HepG2 (cell line): ENCODE results near the gene TRIM7. TPM values are rescaled to one million over a fixed set of nuclear protein-coding genes. Genes with fewer than 3 reads are reported as not detected.
"Not testable (repeated sequence)": the region's sequence is repeated elsewhere in the genome, so short reads cannot be mapped to it uniquely, and the experiment has no call there.

ENCODE experiments used
- ATAC-seq: fragments of 200-7000 bp; cut with Tn5 transposase; 3 replicates; pipeline ENCODE4 v1.9.1; 2020; ENCODE audit warnings: mild to moderate bottlenecking, moderate library complexity
- BruUV-seq: library from RNA; stranded (reverse); fragments of 400-500 nt; replicated peaks from 2 replicates; lab custom pipeline; 2021; lab: Mats Ljungman, UMichigan
- CTCF ChIA-PET: fragments of 300-600 bp; formaldehyde crosslinking; extraction: SDS; loops from one replicate; lab custom pipeline; 2021; ENCODE audit warnings: low total read pairs, inconsistent platforms, low intra/inter-chr PET ratio; lab: Yijun Ruan, JAX
- POLR2A ChIA-PET: fragments of 350-600 bp; sonication (Branson Sonifier 250); formaldehyde crosslinking; loops from one replicate; lab custom pipeline; 2020; ENCODE audit warnings: antibody characterized with exemption, inconsistent platforms; lab: Yijun Ruan, JAX
- DNase-seq: peaks from one replicate; pipeline ENCODE4 v3.0.0-alpha.2; 2015; ENCODE audit warnings: low spot score
- FAIRE-seq: peaks from 3 replicates; lab custom pipeline; 2011; peaks lifted over from hg19 to GRCh38; lab: Jason Lieb, UNC
- H2AFZ ChIP-seq: one replicate; pipeline ENCODE4 v1.6.1; 2011; ENCODE audit warnings: low read length, inconsistent platforms
- H3K27ac ChIP-seq: fragments of 300-600 bp; 3 replicates; pipeline ENCODE4 v1.8.0; 2011; ENCODE audit warnings: mixed run types, mild to moderate bottlenecking, mixed read lengths, low read length, inconsistent platforms; ENCODE audit not compliant: insufficient read depth; ENCODE audit errors: extremely low read length
- H3K27me3 ChIP-seq, 2 experiments: fragments of 200-600 bp in 1 of 2; 2 replicates in 1 of 2; 3 replicates in 1 of 2; pipeline versions ENCODE4 v1.6.0 to v1.8.0; 2011; ENCODE audit warnings: low read length in 2 of 2, mild to moderate bottlenecking in 2 of 2, moderate library complexity in 2 of 2, inconsistent platforms in 1 of 2; ENCODE audit not compliant: insufficient read depth in 2 of 2, control insufficient read depth in 1 of 2
- H3K36me3 ChIP-seq, 2 experiments: fragments of 200-600 bp in 1 of 2; replicated peaks in 1 of 2; 2 replicates in 1 of 2; 3 replicates in 1 of 2; pipeline versions ENCODE4 v1.5.1 to v1.8.0; 2011; ENCODE audit warnings: low read length in 2 of 2, inconsistent platforms in 1 of 2; ENCODE audit not compliant: insufficient read depth in 2 of 2, control insufficient read depth in 1 of 2
- H3K4me1 ChIP-seq: 2 replicates; pipeline ENCODE4 v1.5.1; 2012; ENCODE audit warnings: low read length, inconsistent platforms; ENCODE audit not compliant: insufficient read depth
- H3K4me2 ChIP-seq: 2 replicates; pipeline ENCODE4 v1.6.0; 2011; ENCODE audit warnings: low read depth, low read length, inconsistent platforms
- H3K4me3 ChIP-seq, 3 experiments: fragments of 200-600 bp in 1 of 3; sonication (generic), shearing (Covaris generic) in 1 of 3; replicated peaks in 1 of 3; 2 replicates each; pipeline ENCODE4 v1.5.1; 2011 to 2016; ENCODE audit warnings: low read length in 3 of 3, inconsistent platforms in 2 of 3, low read depth in 2 of 3, mild to moderate bottlenecking in 2 of 3, control low read depth in 1 of 3, mixed read lengths in 1 of 3; ENCODE audit not compliant: insufficient read depth in 1 of 3
- H3K79me2 ChIP-seq: one replicate; pipeline ENCODE4 v1.6.1; 2011; ENCODE audit warnings: low read length, inconsistent platforms; ENCODE audit not compliant: insufficient read depth
- H3K9ac ChIP-seq: 2 replicates; pipeline ENCODE4 v1.6.0; 2011; ENCODE audit warnings: mild to moderate bottlenecking, low read depth, low read length, inconsistent platforms; ENCODE audit not compliant: insufficient read depth
- H3K9me3 ChIP-seq: 2 replicates; pipeline ENCODE4 v1.5.1; 2012; ENCODE audit warnings: mild to moderate bottlenecking, low read length
- H4K20me1 ChIP-seq: 2 replicates; pipeline ENCODE4 v1.6.0; 2011; ENCODE audit warnings: inconsistent platforms, mild to moderate bottlenecking, low read length, moderate library complexity; ENCODE audit not compliant: insufficient read depth
- ADNP ChIP-seq: sonication (generic); formaldehyde crosslinking; IDR thresholded peaks from 2 replicates; pipeline ENCODE4 v1.4.0; 2020; ENCODE audit warnings: missing genetic modification reagents
- ATRX ChIP-seq: sonication (generic); formaldehyde crosslinking; IDR thresholded peaks from 2 replicates; pipeline ENCODE4 v1.4.0; 2020; ENCODE audit warnings: missing genetic modification reagents, borderline replicate concordance
- ERF ChIP-seq: IDR thresholded peaks from 2 replicates; pipeline ENCODE4 v1.6.1; 2018; ENCODE audit warnings: missing biosample characterization, missing genetic modification reagents
- HCFC1 ChIP-seq: fragments of 150-350 bp; IDR thresholded peaks from 2 replicates; pipeline ENCODE4 v1.6.1; 2014; ENCODE audit warnings: low read depth, low read length
- HOXA3 ChIP-seq: sonication (generic); formaldehyde crosslinking; IDR thresholded peaks from 2 replicates; pipeline ENCODE4 v1.5.0; 2020; ENCODE audit warnings: missing genetic modification reagents
- JARID2 ChIP-seq: sonication (generic); formaldehyde crosslinking; IDR thresholded peaks from 2 replicates; pipeline ENCODE4 v1.8.1; 2023; ENCODE audit warnings: missing genetic modification reagents, inconsistent platforms; ENCODE audit not compliant: insufficient replicate concordance
- MTA3 ChIP-seq: sonication (generic); formaldehyde crosslinking; IDR thresholded peaks from 2 replicates; pipeline ENCODE4 v1.4.0; 2020; ENCODE audit warnings: missing genetic modification reagents
- MYC ChIP-seq: sonication (generic); formaldehyde crosslinking; IDR thresholded peaks from 2 replicates; pipeline ENCODE4 v1.9.0; 2021; ENCODE audit warnings: missing genetic modification reagents, borderline replicate concordance
- NR2F6 ChIP-seq, 2 experiments: IDR thresholded peaks; 2 replicates each; pipeline ENCODE4 v1.6.1; 2016; ENCODE audit warnings: antibody characterized with exemption in 1 of 2, mild to moderate bottlenecking in 1 of 2
- ZFP36L2 ChIP-seq: sonication (generic); formaldehyde crosslinking; IDR thresholded peaks from 2 replicates; pipeline ENCODE4 v1.4.0; 2020; ENCODE audit warnings: missing genetic modification reagents
- ZMYM2 ChIP-seq: sonication (generic); formaldehyde crosslinking; IDR thresholded peaks from 2 replicates; pipeline ENCODE4 v1.8.0; 2022; ENCODE audit warnings: mild to moderate bottlenecking, missing genetic modification reagents
- ZMYM3 ChIP-seq: sonication (generic); formaldehyde crosslinking; IDR thresholded peaks from 2 replicates; pipeline ENCODE4 v1.5.1; 2020; ENCODE audit warnings: mild to moderate bottlenecking, missing genetic modification reagents
- ZNF121 ChIP-seq: sonication (generic); formaldehyde crosslinking; IDR thresholded peaks from 2 replicates; pipeline ENCODE4 v1.5.0; 2020; ENCODE audit warnings: mild to moderate bottlenecking, missing genetic modification reagents
- ZNF333 ChIP-seq: sonication (generic); formaldehyde crosslinking; IDR thresholded peaks from 2 replicates; pipeline ENCODE4 v1.4.0; 2020; ENCODE audit warnings: mild to moderate bottlenecking, missing genetic modification reagents, borderline replicate concordance
- ZNF460 ChIP-seq: sonication (generic); formaldehyde crosslinking; IDR thresholded peaks from 2 replicates; pipeline ENCODE4 v1.5.1; 2020; ENCODE audit warnings: missing genetic modification reagents, mild to moderate bottlenecking, borderline replicate concordance
- ZNF766 ChIP-seq: sonication (generic); formaldehyde crosslinking; IDR thresholded peaks from 2 replicates; pipeline ENCODE4 v1.5.0; 2020; ENCODE audit warnings: missing genetic modification reagents, borderline replicate concordance
- whole genome bisulfite sequencing: methylation state at CpG from one replicate; pipeline ENCODE4 v1.1.6; 2017; ENCODE audit warnings: low lambda C conversion rate; 5-methylcytosine and 5-hydroxymethylcytosine counted together
- in situ Hi-C: cut with HindIII; loops from 2 replicates; pipeline ENCODE4 v1.10.0; 2017; ENCODE audit warnings: low pct_unique_long_range_greater_than_20kb; ENCODE audit not compliant: extremely low pct_ligation_motif_present
- intact Hi-C: fragments of 100-400 bp; cut with micrococcal nuclease; formaldehyde crosslinking; loops from one replicate; pipeline ENCODE4 v1.10.0; 2022; ENCODE audit not compliant: unreplicated experiment
- polyA plus RNA-seq, 8 experiments: library from polyadenylated mRNA; depleted of rRNA in 3 of 8; stranded (reverse) in 7 of 8; unstranded in 1 of 8; fragments of >200 nt; fragmentation: Illumina TruSeq in 4 of 8; extraction: Trizol in 4 of 8; gene quantifications; 2 replicates each; pipeline versions ENCODE4 v1.2.1 to v1.2.3, GENCODE V29; 2011 to 2016; ENCODE audit warnings: low read depth in 4 of 8, missing spikeins in 1 of 8, mixed read lengths in 1 of 8; ENCODE audit not compliant: insufficient read depth in 1 of 8
- total RNA-seq, 5 experiments: library from RNA; depleted of rRNA; stranded (reverse); fragments of >200 nt; fragmentation: Illumina TruSeq; extraction: Trizol; gene quantifications; 2 replicates each; pipeline ENCODE4 v1.2.3, GENCODE V29; 2016; ENCODE audit warnings: low read depth in 1 of 5

Gene TRIM7
- total and polyA plus RNA-seq, 2 of the 13 experiments (the other 11 are each of a cell fraction or from before 2014, with no cell fraction given): 0.13 TPM; not detected in 1

GRCh38 chr5:181177559-181177958, 27.4 kb downstream of the TRIM7 start:
- 26% methylated on average over 14 of the region's 14 CpGs for WGBS
- Histone ChIP-seq H3K4me2 (peak overlapping the region; percentile 63), H2AFZ (peak overlapping the region; percentile 23), H3K4me3 (peak overlapping the region; percentile 3 to 57 (median 21); a peak in 2 of 6 replicates), H3K9ac (peak overlapping the region; percentile 15; the same call in 1 of the 2 replicates), H3K4me1 (peaks cover 53% of the 10 kb centered on the region)
- ATAC-seq, intact Hi-C loops, FAIRE-seq, H3K27me3 ChIP-seq, H3K27ac ChIP-seq, H3K36me3 ChIP-seq, BruUV-seq, DNase-seq, in situ Hi-C loops, H3K9me3 ChIP-seq, POLR2A ChIA-PET, H3K79me2 ChIP-seq, CTCF ChIA-PET, H4K20me1 ChIP-seq: not testable (repeated sequence)
- TF ChIP-seq ZNF460 (CRISPR knock-in tag): peak; percentile 66
- peak; percentile 22; the same call in 1 of the 2 replicates for TF ChIP-seq ZNF121 (CRISPR knock-in tag)
- 0 out of 2 replicates have a peak, but pooled peaks have one; percentile 24 for TF ChIP-seq ZMYM2
- 0 out of 2 replicates have a peak, but pooled peaks have one; percentile 54 for TF ChIP-seq ADNP (CRISPR knock-in tag)
- TF ChIP-seq HOXA3: 0 out of 2 replicates have a peak, but pooled peaks have one; percentile 20
- 0 out of 2 replicates have a peak, but pooled peaks have one; percentile 13 for TF ChIP-seq ZMYM3 (CRISPR knock-in tag)

- H3K79me2 ChIP-seq: no peaks in the 10 kb centered on the region
- no peaks in the 10 kb centered on the region for H4K20me1 ChIP-seq
- no peak overlapping the region for H2AFZ ChIP-seq
- no peak overlapping the region for H3K27ac ChIP-seq
- H3K27me3 ChIP-seq: peaks cover 0 to 8% of the 10 kb centered on the region in 2 experiments; a peak in 1 of 5 replicates
- intact Hi-C loops: no loop called here
- TF ChIP-seq ZFP36L2 (CRISPR knock-in tag) (no peak), ZNF333 (CRISPR knock-in tag) (no peak), NR2F6 (IDR thresholded peaks at IDR 0.05) (no peak), NR2F6 (CRISPR knock-in tag; IDR thresholded peaks at IDR 0.05) (no peak), MYC (no peak), JARID2 (no peak), HCFC1 (no peak), ZNF766 (no peak), ERF (no peak), MTA3 (CRISPR knock-in tag) (no peak), ATRX (CRISPR knock-in tag) (no peak)
- TF ChIP-seq, all 625 proteins: peak for 0
- H3K4me3 ChIP-seq: no peak overlapping the region
- H3K4me1 ChIP-seq: peaks cover 48% of the 10 kb centered on the region
- in situ Hi-C loops: no loop called here
- peak overlapping the region; percentile 63 for H3K4me2 ChIP-seq
- no peak for FAIRE-seq
- no peaks in the 10 kb centered on the region for H3K9me3 ChIP-seq
- H3K36me3 ChIP-seq: no peaks in the 10 kb centered on the region
- WGBS: 2% methylated on average over 3 of the region's 3 CpGs
- CTCF ChIA-PET: no interaction called here
- no peak overlapping the region for H3K9ac ChIP-seq
- DNase-seq: no peak
- BruUV-seq: no TSS peak
- ATAC-seq: no peak
- POLR2A ChIA-PET: no interaction called here
Measured at GRCh38 chr5:181176254-181176952, 28.6 kb downstream of the TRIM7 start.
